GM10266 (cell line): ENCODE results near the gene SECISBP2.

Source experiments
- DNase-seq: peaks from one replicate; pipeline ENCODE4 v3.0.0; 2012; ENCODE audit errors: extremely low spot score
- TF ChIP-seq, protein P1 (sequence below): IDR thresholded peaks from 2 replicates; pipeline ENCODE4 v1.5.1; 2012; ENCODE audit warnings: mild to moderate bottlenecking, low read depth; ENCODE audit not compliant: control insufficient read depth, insufficient read depth; ENCODE audit errors: missing control alignments

SECISBP2 gene

GRCh38 chr9:89350988-89351557 is 32.8 kb downstream of the SECISBP2 start:
- TF ChIP-seq, protein P1, sequence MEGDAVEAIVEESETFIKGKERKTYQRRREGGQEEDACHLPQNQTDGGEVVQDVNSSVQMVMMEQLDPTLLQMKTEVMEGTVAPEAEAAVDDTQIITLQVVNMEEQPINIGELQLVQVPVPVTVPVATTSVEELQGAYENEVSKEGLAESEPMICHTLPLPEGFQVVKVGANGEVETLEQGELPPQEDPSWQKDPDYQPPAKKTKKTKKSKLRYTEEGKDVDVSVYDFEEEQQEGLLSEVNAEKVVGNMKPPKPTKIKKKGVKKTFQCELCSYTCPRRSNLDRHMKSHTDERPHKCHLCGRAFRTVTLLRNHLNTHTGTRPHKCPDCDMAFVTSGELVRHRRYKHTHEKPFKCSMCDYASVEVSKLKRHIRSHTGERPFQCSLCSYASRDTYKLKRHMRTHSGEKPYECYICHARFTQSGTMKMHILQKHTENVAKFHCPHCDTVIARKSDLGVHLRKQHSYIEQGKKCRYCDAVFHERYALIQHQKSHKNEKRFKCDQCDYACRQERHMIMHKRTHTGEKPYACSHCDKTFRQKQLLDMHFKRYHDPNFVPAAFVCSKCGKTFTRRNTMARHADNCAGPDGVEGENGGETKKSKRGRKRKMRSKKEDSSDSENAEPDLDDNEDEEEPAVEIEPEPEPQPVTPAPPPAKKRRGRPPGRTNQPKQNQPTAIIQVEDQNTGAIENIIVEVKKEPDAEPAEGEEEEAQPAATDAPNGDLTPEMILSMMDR = no peak
- no peak for DNase-seq

GRCh38 chr9:89351584-89352300 is 33.4 kb downstream of the SECISBP2 start:
- DNase-seq = no peak
- TF ChIP-seq, protein P1 = no peak

- DNase-seq = no peak
- TF ChIP-seq, protein P1 = no peak
Measured at GRCh38 chr9:89352451-89352850, 34.2 kb downstream of the SECISBP2 start.

- no peak for DNase-seq
- TF ChIP-seq, protein P1 = no peak
Measured at GRCh38 chr9:89352874-89353649, 34.8 kb downstream of the SECISBP2 start.

DNA sequence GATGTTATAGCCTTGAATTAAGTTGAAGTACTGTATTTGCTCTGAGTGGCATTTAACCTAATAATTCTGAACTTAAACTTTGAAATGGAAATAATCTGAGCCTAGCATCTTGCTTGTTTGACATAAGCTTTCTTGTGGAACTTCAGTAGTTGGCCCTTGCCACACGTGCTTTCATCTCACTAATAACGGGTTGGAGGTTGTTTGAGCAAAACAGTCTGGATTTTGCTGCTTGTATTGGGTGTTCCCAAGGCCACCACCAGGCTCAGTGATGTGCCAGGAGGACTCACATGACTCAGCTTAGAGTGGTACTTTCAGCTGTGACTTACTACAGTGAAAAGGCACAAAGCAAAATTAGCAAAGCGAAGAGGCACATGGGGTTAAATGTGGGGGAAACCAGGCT is 35.7 kb downstream of the SECISBP2 start:
- DNase-seq = no peak
- TF ChIP-seq, protein P1 = no peak

DNA sequence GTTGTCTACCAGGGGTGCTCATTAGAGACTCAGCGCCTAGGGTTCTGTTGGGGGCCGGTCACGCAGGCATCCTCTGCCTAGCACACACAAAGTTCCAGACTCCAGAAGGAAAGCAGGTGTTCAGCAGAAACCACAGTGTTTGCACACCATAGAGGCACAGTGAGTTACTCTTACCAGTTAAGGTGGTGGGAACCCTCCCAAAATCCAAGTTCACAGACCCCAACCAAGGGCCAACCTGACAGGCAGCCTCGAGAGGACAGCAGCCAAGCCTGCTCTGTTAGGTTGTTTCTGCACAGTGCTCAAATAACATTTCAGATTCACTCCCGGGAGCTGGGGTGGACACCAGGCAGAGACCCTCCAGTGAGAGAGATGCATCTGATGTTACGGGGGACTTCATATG is 36.2 kb downstream of the SECISBP2 start:
- TF ChIP-seq, protein P1 = no peak
- no peak for DNase-seq
